ENCODE results near the gene KRT31.
"Not testable (repeated sequence)": the region's sequence is repeated elsewhere in the genome, so short reads cannot be mapped to it uniquely, and the experiment has no call there.

The KRT31 gene

GRCh38 chr17:41396996-41397660 lies at the start of gene KRT31:
KRT31 (minus strand) TSS chr17:41397608; CDS start chr17:41397539, 69 bp downstream.
- DNase-seq (ENCODE audit: low read depth), result no peak

- DNase-seq (ENCODE audit: low read depth), result no peak
Measured at GRCh38 chr17:41446806-41447205, 49.4 kb upstream of the KRT31 start.

DNA sequence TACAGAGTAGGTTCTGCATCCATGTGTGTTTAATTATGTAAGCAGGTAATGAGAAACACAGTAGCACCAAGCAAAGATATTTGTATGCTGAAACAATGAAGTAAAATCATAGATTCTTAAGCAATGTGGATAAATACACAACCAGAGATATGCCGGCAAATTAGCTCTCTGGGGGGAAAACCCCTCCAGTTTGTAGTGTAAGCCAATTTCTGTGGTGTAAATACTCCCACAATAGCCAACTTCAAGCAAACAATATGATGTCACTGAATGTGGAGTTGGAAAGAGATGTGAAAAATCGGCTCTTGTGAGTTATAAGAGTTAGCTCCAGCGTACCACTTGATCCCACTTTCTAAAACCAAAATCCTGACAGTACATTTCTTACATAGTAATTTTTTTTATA lies 47.2 kb upstream of the KRT31 start:
- no peak for DNase-seq (ENCODE audit: low read depth)

GRCh38 chr17:41444186-41444585 lies 46.8 kb upstream of the KRT31 start:
- no peak for DNase-seq (ENCODE audit: low read depth)

DNA sequence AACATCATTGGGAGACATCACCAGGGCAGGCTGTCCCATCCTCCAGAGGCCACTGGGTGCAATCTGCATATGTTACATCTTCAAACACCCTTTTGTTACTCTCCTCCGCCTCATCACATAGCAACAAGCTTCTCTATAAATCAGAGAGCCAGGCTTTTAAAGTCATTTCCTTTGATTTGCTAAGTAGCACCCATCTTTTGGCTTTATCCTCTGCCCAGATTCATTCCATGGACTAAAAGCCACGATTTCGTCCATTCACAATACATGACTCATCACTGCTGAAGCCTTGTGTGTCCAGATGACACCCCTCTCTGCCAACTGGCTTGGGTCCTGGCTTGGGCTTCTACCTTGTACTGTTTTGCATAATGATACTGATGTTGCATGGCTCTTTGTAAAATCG lies 45.3 kb upstream of the KRT31 start:
- no peak for DNase-seq (ENCODE audit: low read depth)

DNA sequence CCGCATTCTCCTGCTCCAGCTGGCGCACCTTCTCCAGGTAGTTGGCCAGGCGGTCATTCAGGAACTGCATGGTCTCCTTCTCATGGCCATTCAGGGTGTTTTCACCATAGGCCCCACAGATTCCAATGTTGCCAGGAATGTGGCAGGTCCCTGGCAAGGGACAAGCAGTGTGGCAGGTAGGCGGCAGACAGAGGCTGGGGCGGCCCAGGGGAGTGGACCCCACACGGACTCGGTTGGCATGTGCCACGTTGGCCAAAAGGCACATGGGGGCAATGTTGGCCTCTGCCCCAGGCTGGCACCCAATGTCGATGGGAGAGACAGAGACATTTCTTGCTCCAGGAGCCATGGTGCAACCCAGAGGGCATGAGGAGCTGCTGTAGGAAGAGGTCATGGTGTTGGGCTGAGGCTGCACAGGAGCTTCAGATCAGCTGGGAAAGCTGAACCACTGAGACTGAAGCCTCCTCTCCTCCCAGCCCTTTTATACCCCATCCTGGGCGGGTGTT lies 43.2 kb upstream of the KRT31 start, which contains the start of gene KRT38:
TSS of gene KRT38 (minus strand) at position 453 of the 503 bp plus-strand sequence. CDS start at position 391, 62 bp downstream.
- DNase-seq (ENCODE audit: low read depth), result no peak

GRCh38 chr17:41439375-41439774 lies 42.0 kb upstream of the KRT31 start:
- no peak for DNase-seq (ENCODE audit: low read depth)

GRCh38 chr17:41437769-41438168 lies 40.4 kb upstream of the KRT31 start:
- no peak for DNase-seq (ENCODE audit: low read depth)

GRCh38 chr17:41437254-41437653 lies 39.8 kb upstream of the KRT31 start:
- no peak for DNase-seq (ENCODE audit: low read depth)

GRCh38 chr17:41434415-41434814 lies 37.0 kb upstream of the KRT31 start:
- DNase-seq (ENCODE audit: low read depth), result no peak

DNA sequence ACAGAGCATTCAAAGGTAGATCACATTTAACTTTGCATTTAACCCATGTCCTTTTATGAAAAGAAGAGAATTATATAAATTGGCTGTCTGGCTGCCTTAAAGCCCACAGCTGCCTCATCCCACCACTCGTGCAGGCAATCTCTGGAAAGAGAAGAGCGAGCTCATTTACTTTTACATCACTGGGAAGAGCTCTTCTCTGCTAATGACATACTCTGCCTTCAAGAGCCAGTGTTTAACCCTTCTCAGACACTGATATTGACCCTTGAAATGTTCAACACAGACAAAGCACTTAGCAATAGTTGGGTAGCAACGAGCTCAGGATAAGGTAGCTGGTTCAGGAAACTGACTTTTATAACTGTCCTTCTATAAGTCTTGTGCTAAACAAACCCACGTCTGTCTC lies 36.6 kb upstream of the KRT31 start:
- DNase-seq (ENCODE audit: low read depth), result no peak

DNA sequence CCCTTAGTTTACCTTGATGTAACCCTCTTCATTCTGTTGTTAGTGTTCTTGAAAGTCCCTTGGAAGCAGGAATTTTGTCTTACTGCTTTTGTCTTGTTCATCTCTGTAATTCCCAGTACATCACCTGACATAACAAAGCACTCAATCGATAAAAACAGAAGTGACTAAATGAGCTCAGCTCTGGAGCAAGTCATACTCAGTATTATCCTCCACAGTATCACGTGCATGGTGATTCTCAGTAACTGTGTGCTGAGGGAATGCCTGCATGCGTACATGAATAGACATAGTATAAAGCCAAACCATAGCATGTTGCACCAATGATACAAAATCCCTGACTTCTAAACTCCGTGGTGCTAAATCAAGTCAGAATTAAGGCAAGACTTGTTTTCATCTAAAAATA lies 36.2 kb upstream of the KRT31 start:
- no peak for DNase-seq (ENCODE audit: low read depth)

- not testable (repeated sequence) for DNase-seq (ENCODE audit: low read depth)
Measured at GRCh38 chr17:41430376-41430775, 33.0 kb upstream of the KRT31 start.

DNA sequence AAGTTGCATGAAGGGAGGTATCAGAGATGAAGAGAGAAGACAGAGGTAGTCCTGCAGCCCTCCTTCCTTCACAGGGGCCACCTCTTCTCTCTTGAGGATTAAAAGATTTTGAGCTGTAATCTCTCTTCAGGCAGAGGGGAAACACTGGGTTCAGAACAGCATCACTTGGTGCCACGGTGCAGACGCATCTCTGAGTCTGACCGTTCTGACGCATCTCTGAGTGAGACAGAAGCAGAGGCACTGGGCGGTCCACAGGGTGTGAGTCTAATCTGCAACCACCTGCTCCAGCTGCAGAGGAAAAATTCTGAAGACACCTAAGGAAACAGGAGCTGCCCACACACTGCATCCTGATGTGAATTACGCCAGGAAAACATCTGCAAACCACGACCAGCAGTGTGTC lies 32.3 kb upstream of the KRT31 start:
- DNase-seq (ENCODE audit: low read depth), result no peak

- DNase-seq (ENCODE audit: low read depth), result no peak
Measured at GRCh38 chr17:41428591-41429291, 31.3 kb upstream of the KRT31 start.

DNA sequence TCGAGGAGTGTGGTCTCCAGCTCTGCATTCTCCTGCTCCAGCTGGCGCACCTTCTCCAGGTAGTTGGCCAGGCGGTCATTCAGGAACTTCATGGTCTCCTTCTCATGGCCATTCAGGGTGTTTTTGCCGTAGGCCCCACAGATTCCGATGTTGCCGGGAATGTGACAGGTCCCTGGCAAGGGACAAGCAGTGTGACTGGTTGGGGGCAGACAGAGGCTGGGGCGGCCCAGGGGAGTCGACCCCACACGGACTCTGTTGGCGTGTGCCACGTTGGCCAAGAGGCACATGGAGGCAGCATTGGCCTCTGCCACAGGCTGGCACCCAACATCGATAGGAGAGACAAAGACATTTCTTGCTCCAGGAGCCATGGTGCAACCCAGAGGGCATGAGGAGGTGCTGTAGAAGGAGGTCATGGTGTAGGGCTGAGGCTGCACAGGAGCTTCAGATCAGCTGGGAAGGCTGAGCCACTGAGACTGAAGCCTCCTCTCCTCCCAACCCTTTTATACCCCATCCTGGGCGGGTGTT lies 26.8 kb upstream of the KRT31 start, which contains the start of gene KRT37:
TSS of gene KRT37 (minus strand) at position 475 of the 525 bp plus-strand sequence. CDS start at position 413, 62 bp downstream.
- no peak for DNase-seq (ENCODE audit: low read depth)

DNA sequence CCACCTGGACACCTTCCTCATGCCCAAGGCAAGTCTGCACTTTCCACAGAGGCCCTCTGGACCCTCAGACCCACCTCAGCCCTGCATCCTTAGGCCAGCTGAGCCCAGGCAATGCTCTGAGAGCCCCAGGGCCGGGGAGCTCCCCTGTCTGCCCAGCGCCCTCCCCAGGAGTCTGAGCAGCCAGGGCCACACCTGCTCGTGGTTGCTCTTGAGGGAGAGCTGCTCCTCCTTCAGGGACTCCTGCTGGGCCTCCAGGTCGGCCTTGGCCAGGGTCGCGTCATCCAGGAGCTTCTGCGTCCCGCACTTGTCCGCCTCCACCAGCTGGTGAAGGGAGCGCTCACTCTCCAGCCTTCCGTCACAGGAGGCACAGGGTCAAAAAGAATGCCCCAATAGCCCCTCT lies 25.2 kb upstream of the KRT31 start:
- not testable (repeated sequence) for DNase-seq (ENCODE audit: low read depth)

- DNase-seq (ENCODE audit: low read depth), result no peak
Measured at GRCh38 chr17:41421617-41422016, 24.2 kb upstream of the KRT31 start.

- DNase-seq (ENCODE audit: low read depth), result no peak
Measured at GRCh38 chr17:41421116-41421515, 23.7 kb upstream of the KRT31 start.

DNA sequence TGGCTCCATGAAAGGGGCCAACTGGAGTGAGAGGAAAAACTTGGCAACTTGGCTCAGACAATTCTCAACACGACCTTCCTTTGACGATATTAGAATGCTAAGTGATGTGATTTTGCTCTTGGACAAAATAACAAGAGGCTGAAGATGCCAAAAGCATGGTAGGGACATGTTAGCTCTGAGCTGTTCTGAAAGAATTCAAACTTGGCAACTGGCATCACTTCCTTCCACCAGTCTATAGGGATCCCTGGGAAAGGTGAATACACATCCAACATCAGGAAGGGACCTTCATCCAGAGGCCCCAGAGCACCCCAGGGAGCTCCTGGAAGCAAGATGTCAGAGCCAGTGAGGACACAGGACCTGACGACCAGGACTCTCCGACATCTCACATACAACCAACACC lies 22.7 kb upstream of the KRT31 start:
- no peak for DNase-seq (ENCODE audit: low read depth)

GRCh38 chr17:41419716-41420115 lies 22.3 kb upstream of the KRT31 start:
- no peak for DNase-seq (ENCODE audit: low read depth)

DNA sequence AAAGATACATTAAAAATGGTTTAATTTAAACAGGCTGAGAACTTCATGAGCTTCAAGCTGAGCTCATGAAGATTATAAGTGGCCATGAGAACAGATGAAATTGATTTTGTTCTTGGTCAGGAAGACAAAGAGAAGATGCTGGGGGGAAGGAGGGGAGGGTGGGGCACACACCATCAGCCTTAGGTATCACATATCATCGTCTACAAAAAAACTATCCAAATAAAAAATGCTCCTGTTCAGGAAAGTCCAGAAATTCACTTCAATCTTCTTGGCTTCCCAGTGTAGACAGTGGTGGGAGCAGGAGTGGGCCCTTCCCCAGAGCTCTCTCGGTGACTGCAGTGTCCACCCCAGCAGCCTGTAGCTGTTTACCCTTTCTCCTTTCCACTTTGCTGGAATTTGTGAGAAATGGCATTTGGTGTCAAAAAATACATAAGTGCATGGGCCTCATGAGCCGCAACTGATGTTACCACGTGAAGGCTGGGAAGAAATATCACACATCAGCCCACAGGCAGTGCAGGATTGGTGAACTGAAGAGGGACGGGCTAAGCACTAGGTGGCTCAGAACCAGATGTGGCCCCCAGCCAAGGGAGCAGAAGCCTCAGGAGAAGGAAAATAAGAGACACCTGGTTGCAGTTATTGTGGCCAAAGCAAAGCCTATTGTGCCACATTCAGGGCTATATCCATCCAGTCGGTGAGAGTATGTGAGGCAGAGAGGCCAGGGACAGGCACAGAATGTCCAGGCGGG lies 20.9 kb upstream of the KRT31 start:
- DNase-seq (ENCODE audit: low read depth), result no peak

Measured in HS-5 (cell line).